OCI-LY7 (cell line): ENCODE data around the gene KCNN2.

ENCODE experiments used
- CTCF ChIP-seq: fragments of 200-600 bp; sonication (generic); conservative IDR thresholded peaks from 2 replicates; pipeline ENCODE4 v1.5.1; 2014; ENCODE audit warnings: mild to moderate bottlenecking, antibody characterized with exemption, low read length, moderate library complexity, mixed read lengths
- EZH2phosphoT487 ChIP-seq: fragments of 200-600 bp; sonication (generic); IDR thresholded peaks from 2 replicates; pipeline ENCODE4 v1.6.1; 2018; ENCODE audit warnings: low read depth, borderline replicate concordance, mild to moderate bottlenecking, mixed run types, antibody characterized with exemption, low read length, moderate library complexity, mixed read lengths

- no peak for TF ChIP-seq CTCF
- no peak for TF ChIP-seq EZH2phosphoT487
These were observed 105.3 kb downstream of the KCNN2 start for GRCh38 chr5:114467171-114467570.
